ENCODE measurements around the gene COBL.

The COBL gene

DNA sequence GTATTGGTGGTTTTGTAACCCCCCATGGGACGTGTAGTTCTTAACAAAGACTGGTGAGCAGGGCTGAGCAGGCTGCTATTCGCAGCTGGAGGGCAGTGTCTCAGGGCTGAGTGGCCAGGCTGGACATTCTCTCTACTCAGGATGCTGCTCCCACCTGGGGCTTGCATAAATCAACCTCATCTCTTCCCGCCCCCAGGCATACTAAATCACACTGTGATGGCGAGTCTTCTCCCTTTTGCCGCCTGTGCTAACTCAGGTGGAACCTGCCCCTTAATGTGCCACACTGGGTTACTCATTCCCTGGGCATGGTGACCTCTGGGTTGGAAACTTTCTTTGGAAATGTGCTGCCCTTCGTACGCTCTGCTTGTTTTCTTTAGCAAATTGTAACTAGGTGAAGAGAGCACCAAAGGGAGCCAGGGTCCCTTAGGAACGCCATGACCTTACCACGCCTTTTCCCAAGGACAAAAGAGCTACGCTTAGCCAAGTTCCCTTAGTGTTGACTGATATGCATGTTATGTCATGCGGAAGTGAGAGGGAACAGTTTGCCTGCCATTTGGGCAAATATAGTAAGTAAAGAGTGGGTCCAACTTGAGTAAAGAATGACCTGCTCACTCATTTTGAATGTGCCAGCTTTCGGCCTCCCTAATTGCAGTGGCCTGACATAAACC, 40.4 kb upstream of the COBL start:
- TF ChIP-seq TAF1 (IDR thresholded peaks at IDR 0.05; ENCODE audit: borderline replicate concordance, insufficient read depth, low read length) (no peak), SIN3A (IDR thresholded peaks at IDR 0.05; ENCODE audit: borderline replicate concordance, insufficient read depth, low read length) (no peak), POLR2AphosphoS5 (IDR thresholded peaks at IDR 0.05; ENCODE audit: low read depth, low read length) (no peak), FOXP2 (optimal IDR thresholded peaks at IDR 0.05; ENCODE audit: borderline replicate concordance, extremely low read depth, extremely low read length, insufficient read depth) (no peak)

DNA sequence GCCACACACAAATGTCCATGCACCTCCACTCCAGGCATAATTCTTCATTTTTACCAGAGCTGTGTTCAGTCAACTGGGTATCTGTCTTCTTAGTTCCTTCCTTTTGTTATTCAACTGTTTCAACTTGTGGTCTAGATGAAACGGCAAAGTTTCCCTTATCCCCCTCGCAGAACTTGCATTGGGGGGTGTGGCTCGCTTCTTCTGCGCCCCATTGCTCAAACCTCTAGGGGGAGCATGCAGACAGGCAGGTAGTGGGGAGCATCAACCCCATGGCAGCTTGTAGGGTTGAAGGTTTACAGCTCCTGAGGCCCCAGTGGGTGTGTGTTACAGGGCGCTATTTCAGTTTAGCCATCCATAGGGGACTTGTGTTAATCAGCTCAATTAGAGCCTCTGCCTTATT, 38.3 kb upstream of the COBL start:
- TF ChIP-seq FOXP2 (optimal IDR thresholded peaks at IDR 0.05; ENCODE audit: borderline replicate concordance, extremely low read depth, extremely low read length, insufficient read depth) = no peak
- TF ChIP-seq TAF1 (IDR thresholded peaks at IDR 0.05; ENCODE audit: borderline replicate concordance, insufficient read depth, low read length) = no peak
- TF ChIP-seq, protein P1, sequence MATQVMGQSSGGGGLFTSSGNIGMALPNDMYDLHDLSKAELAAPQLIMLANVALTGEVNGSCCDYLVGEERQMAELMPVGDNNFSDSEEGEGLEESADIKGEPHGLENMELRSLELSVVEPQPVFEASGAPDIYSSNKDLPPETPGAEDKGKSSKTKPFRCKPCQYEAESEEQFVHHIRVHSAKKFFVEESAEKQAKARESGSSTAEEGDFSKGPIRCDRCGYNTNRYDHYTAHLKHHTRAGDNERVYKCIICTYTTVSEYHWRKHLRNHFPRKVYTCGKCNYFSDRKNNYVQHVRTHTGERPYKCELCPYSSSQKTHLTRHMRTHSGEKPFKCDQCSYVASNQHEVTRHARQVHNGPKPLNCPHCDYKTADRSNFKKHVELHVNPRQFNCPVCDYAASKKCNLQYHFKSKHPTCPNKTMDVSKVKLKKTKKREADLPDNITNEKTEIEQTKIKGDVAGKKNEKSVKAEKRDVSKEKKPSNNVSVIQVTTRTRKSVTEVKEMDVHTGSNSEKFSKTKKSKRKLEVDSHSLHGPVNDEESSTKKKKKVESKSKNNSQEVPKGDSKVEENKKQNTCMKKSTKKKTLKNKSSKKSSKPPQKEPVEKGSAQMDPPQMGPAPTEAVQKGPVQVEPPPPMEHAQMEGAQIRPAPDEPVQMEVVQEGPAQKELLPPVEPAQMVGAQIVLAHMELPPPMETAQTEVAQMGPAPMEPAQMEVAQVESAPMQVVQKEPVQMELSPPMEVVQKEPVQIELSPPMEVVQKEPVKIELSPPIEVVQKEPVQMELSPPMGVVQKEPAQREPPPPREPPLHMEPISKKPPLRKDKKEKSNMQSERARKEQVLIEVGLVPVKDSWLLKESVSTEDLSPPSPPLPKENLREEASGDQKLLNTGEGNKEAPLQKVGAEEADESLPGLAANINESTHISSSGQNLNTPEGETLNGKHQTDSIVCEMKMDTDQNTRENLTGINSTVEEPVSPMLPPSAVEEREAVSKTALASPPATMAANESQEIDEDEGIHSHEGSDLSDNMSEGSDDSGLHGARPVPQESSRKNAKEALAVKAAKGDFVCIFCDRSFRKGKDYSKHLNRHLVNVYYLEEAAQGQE (IDR thresholded peaks at IDR 0.05; ENCODE audit: insufficient read depth in 1 of 2, low read depth in 2 of 2, low read length in 2 of 2) = no peak
- no peak for TF ChIP-seq POLR2AphosphoS5 (IDR thresholded peaks at IDR 0.05; ENCODE audit: low read depth, low read length)
- TF ChIP-seq SIN3A (IDR thresholded peaks at IDR 0.05; ENCODE audit: borderline replicate concordance, insufficient read depth, low read length) = no peak

DNA sequence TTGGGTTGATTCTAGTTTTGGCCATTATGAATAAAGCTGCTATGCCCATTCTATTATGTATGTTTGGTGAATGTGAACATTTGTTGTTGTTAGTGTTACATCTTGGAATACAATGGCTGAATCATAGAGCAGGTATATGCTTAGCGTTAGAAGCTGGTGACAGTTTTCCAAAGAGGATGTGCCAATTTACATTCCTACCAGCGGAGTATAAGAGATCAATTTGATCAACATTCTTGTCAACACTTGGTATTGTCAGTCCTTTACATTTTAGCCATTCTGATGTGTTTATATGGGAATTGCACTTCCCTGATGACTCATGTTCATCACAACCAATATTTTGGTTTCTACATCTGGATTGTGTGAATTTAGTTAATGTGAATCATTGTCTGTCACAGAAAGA, 37.8 kb upstream of the COBL start:
- TF ChIP-seq, protein P1 (IDR thresholded peaks at IDR 0.05; ENCODE audit: insufficient read depth in 1 of 2, low read depth in 2 of 2, low read length in 2 of 2) = no peak
- no peak for TF ChIP-seq SIN3A (IDR thresholded peaks at IDR 0.05; ENCODE audit: borderline replicate concordance, insufficient read depth, low read length)

DNA sequence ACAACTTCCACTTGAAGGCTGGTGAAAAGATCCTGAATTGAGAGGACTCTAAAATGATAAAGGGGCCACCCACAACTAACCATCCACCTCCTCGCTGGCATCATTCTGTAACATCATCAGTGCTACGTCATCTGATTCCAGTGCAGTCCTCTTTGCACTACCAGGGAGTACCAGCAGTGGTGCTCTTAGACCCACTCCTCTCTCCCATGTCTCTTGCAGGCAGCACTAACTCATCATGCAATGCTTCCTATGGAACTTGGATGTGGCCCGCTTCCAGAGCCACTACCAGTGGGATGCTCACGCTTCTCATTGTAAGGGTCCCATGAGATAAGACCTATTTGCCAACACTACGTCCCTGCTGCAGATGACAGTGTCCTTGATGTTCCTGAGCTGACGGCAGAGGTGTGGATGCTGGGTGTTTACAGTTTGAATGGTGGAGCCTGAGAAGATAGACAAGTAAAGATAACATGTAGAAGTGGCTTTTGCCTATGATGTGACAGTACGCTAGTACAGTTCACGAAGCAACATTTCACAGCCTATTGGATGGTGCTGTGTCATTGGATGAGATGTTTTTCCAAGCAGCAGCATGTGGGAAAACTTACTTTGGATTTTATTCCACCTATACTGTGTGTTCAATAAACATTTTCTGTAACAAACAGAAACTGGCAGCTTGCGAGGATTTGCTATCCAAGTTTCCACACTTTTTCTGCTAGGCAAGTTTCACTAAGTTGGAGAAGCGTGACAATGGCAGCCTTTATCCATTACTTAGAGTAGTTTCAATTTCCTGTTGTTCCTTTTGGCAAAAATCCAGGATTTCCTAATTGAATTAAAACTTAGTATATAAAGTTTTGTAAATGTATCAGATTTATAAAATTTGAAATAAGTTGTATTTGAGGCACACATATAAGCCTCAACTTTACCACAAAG, 35.8 kb upstream of the COBL start:
- TF ChIP-seq, protein P1 (IDR thresholded peaks at IDR 0.05; ENCODE audit: insufficient read depth in 1 of 2, low read depth in 2 of 2, low read length in 2 of 2) = no peak
- TF ChIP-seq TAF1 (IDR thresholded peaks at IDR 0.05; ENCODE audit: borderline replicate concordance, insufficient read depth, low read length) (no peak), SIN3A (IDR thresholded peaks at IDR 0.05; ENCODE audit: borderline replicate concordance, insufficient read depth, low read length) (no peak), POLR2AphosphoS5 (IDR thresholded peaks at IDR 0.05; ENCODE audit: low read depth, low read length) (no peak), FOXP2 (optimal IDR thresholded peaks at IDR 0.05; ENCODE audit: borderline replicate concordance, extremely low read depth, extremely low read length, insufficient read depth) (no peak)

DNA sequence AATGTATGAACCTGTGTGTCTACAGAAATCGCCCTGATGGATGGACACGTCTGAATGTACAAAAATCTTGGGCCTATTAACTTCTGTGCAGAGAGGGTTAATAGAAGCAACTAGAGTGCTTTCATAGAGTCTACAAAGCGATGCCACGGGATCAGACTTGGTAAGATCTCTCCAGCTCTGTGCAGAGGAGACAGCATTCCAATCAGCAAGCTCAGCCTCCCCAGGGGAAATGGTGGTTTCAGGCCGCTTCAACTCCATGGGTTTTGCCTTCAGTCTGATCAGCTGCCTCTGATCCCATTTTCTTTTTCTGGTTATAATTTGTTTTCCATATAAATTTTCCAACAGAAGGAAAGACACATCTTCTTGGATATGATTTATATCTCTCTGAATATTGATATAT, 35.1 kb upstream of the COBL start:
- no peak for TF ChIP-seq SIN3A (IDR thresholded peaks at IDR 0.05; ENCODE audit: borderline replicate concordance, insufficient read depth, low read length)

DNA sequence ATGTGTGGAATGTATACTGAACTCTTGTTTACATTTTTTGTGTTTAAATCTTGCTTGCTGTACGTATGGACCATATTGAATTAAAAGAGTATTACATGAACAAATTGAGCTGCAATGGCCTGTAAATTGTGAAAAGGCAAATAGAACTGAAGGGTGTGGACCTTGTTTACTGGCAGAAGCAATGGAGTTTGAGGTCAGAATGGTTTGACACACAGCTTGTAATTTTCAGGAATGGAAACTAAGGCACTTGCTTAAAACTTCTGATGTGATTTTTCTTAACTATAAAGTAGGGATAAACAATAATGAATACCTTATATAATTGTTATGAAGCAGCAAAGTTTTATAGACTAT, 33.9 kb upstream of the COBL start:
- TF ChIP-seq SIN3A (IDR thresholded peaks at IDR 0.05; ENCODE audit: borderline replicate concordance, insufficient read depth, low read length) (no peak), POLR2AphosphoS5 (IDR thresholded peaks at IDR 0.05; ENCODE audit: low read depth, low read length) (no peak)
- TF ChIP-seq, protein P1 (IDR thresholded peaks at IDR 0.05; ENCODE audit: insufficient read depth in 1 of 2, low read depth in 2 of 2, low read length in 2 of 2) = no peak

All from PFSK-1 (cell line).